Measurements from ENCODE around the gene RND1.

- TF ChIP-seq RAD21 (IDR thresholded peaks at IDR 0.05; ENCODE audit: low read depth) = no peak
- no peak for TF ChIP-seq TEAD4 (IDR thresholded peaks at IDR 0.05)
- no peak for TF ChIP-seq MAX (IDR thresholded peaks at IDR 0.05)
- no peak for TF ChIP-seq NFIC (IDR thresholded peaks at IDR 0.05)
- no peak for TF ChIP-seq ZBTB7A (IDR thresholded peaks at IDR 0.05; ENCODE audit: low read depth)
- no peak for TF ChIP-seq TCF12 (IDR thresholded peaks at IDR 0.05; ENCODE audit: low read depth)
- TF ChIP-seq EP300 (IDR thresholded peaks at IDR 0.05; ENCODE audit: borderline replicate concordance) = no peak
- TF ChIP-seq YY1 (IDR thresholded peaks at IDR 0.05; ENCODE audit: low read depth) = no peak
- no peak for TF ChIP-seq TAF1 (IDR thresholded peaks at IDR 0.05; ENCODE audit: low read depth)
- no peak for TF ChIP-seq REST (IDR thresholded peaks at IDR 0.05; ENCODE audit: low read depth)
- TF ChIP-seq FOXM1 (IDR thresholded peaks at IDR 0.05; ENCODE audit: borderline replicate concordance, low read depth) = no peak
Measured at GRCh38 chr12:48882315-48882687, 16.6 kb upstream of the RND1 start.

Data from Ishikawa (cell line).